Lower leg skin (tissue), 4 donors: Measurements from ENCODE around the gene CATSPER1. TPM values are rescaled to one million over a fixed set of nuclear protein-coding genes. Genes with fewer than 3 reads are reported as not detected.

ENCODE experiments used
- DNase-seq, 2 donors: peaks; one replicate each; pipeline ENCODE4 v3.0.0-alpha.2; 2019; ENCODE audit warnings: low spot score in 2 of 2
- H3K4me3 ChIP-seq: fragments of 200-600 bp; sonication (generic); 2 replicates; pipeline ENCODE4 v1.5.1; 2017; ENCODE audit warnings: mild to moderate bottlenecking, low read depth; ENCODE audit not compliant: poor library complexity, severe bottlenecking
- POLR2A ChIP-seq, 2 donors: fragments of 450-650 bp; IDR thresholded peaks; one replicate each; pipeline ENCODE4 v1.6.1; 2016 to 2017; ENCODE audit warnings: antibody characterized with exemption in 2 of 2, mild to moderate bottlenecking in 1 of 2, moderate library complexity in 1 of 2
- WGBS, 2 donors: methylation state at CpG; one replicate each; pipeline ENCODE4 v1.1.5; 2018; 5-methylcytosine and 5-hydroxymethylcytosine counted together
- intact Hi-C: fragments of 100-400 bp; cut with DNase I; formaldehyde crosslinking; loops from one replicate; pipeline ENCODE4 v1.15.0; 2023; ENCODE audit warnings: low total_unique reads
- total RNA-seq, 4 donors: library from RNA; depleted of rRNA; stranded (reverse); fragments of >200 nt; gene quantifications; one replicate each; pipeline ENCODE4 v1.1.0, GENCODE V29; 2016
- TF ChIP-seq, protein P1 (sequence below), 3 donors: fragments of 450-650 bp; IDR thresholded peaks; one replicate each; pipeline ENCODE4 v1.5.1; 2016; ENCODE audit warnings: antibody characterized with exemption in 3 of 3, mild to moderate bottlenecking in 3 of 3, moderate library complexity in 2 of 3

The CATSPER1 gene
- total RNA-seq, 4 donors from 2014 or later: not detected

DNA sequence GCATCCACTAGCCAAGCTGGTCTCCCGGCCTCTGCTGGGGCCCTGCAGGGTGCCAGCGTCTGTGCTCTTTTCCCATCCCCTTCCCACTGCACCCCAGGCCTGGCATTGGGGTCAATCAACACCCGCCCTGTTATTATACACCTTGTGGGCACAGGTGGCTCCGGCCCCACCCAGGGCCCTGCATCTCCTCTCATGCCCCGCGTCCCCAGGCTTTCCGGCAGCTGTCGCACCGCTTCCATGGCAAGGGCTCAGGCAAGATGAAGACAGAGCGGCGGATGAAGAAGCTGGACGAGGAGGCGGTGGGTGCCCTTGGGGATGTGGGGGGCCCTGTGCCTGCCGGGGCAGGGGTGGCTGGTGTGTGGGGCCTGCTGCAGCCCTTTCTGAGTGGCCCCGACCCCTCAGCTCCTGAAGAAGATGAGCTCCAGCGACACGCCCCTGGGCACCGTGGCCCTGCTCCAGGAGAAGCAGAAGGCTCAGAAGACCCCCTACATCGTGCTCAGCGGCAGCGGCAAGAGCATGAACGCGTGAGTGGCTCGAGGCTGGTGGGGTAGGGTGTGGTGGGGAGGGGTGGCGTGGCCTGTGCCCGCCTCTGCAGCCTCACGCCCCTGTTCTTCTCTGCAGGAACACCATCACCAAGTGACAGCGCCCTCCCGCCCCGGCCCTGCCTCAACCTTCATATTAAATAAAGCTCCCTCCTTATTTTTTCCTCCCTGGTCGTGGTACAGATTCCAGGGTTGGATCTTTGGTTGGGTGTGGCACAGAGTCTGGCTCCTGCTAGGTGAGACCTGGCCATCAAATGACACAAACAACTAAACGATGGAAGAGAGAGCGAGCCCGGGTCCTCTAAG is 47.7 kb downstream of the CATSPER1 start:
- H3K4me3 ChIP-seq: no peak overlapping the region
- no peak for TF ChIP-seq POLR2A (IDR thresholded peaks at IDR 0.05)
- TF ChIP-seq, protein P1, sequence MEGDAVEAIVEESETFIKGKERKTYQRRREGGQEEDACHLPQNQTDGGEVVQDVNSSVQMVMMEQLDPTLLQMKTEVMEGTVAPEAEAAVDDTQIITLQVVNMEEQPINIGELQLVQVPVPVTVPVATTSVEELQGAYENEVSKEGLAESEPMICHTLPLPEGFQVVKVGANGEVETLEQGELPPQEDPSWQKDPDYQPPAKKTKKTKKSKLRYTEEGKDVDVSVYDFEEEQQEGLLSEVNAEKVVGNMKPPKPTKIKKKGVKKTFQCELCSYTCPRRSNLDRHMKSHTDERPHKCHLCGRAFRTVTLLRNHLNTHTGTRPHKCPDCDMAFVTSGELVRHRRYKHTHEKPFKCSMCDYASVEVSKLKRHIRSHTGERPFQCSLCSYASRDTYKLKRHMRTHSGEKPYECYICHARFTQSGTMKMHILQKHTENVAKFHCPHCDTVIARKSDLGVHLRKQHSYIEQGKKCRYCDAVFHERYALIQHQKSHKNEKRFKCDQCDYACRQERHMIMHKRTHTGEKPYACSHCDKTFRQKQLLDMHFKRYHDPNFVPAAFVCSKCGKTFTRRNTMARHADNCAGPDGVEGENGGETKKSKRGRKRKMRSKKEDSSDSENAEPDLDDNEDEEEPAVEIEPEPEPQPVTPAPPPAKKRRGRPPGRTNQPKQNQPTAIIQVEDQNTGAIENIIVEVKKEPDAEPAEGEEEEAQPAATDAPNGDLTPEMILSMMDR (IDR thresholded peaks at IDR 0.05): no peak
- no peak for DNase-seq
- intact Hi-C loops: no loop called here
- WGBS, 2 donors: 87 to 91% methylated on average over 29 to 34 of the region's 34 CpGs

DNA sequence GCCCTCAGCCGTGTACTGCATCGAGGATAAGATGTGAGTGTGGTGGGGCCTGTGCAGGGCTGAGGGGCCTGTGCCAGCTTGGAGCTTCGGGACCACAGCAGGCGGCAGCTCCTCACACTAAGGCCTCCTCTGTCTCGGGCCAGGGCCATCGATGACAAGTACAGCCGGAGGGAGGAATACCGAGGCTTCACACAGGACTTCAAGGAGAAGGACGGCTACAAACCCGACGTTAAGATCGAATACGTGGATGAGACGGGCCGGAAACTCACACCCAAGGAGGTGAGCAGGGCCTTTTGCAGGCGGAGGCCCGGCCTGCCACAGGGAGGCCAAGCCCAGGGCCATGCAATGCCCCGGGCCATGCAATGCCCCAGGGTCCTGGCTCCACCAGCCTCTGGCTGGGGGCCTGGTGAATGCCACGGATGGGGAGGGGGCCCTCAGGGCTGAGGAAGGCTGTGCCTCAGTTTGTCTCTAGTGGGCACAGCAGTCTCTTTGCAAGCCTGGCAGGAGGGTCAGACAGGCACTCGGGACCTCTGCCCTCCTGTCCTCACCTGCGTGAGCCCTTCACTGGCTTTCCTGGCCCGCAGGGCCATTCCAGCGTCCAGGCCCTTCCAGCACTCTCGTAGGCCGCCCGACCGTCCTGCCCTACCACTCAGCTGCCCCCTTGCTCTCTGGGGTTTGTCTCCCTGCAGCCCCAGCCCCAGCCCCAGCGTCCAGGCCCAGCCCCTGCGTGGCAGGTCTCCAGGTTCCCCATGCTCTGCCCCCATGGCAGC is 48.5 kb downstream of the CATSPER1 start:
- intact Hi-C loops: no loop called here
- H3K4me3 ChIP-seq: no peak overlapping the region
- no peak for DNase-seq
- 87 to 94% methylated on average over 27 to 28 of the region's 29 CpGs for WGBS, 2 donors
- TF ChIP-seq, protein P1 (IDR thresholded peaks at IDR 0.05): no peak
- no peak for TF ChIP-seq POLR2A (IDR thresholded peaks at IDR 0.05)

DNA sequence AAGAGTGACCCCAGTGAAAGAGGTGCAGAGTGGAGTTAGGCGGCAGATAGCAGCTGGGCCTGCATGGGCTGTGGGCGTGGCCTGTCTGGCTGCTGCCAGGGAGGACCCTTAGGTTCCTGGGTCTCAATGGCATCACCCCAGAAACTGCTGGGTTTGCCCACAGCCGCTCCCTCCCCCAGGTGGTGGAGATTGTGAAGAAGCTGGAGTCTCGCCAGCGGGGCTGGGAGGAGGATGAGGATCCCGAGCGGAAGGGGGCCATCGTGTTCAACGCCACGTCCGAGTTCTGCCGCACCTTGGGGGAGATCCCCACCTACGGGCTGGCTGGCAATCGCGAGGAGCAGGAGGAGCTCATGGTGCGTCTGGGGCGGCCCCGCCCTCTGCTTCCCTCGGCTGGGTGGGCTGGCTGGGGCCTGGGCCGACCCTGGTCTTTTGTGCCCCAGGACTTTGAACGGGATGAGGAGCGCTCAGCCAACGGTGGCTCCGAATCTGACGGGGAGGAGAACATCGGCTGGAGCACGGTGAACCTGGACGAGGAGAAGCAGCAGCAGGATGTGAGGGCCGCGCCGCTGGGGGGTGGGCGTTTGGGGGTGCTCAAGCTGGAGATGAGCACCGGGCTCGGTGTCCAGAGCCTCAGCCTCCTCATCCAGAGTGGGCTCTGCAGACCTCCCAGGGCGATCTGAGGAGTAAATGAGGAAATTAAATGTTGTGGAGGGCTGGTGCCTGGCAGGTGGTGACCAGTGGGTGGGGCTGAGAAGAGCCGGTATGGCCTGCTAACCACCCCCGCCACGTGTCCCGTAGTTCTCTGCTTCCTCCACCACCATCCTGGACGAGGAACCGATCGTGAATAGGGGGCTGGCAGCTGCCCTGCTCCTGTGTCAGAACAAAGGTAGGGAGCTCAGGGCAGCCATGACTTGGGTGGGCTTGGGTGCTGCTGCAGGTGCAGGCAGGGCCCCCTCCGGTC is 49.8 kb downstream of the CATSPER1 start:
- no peak overlapping the region for H3K4me3 ChIP-seq
- DNase-seq: no peak
- TF ChIP-seq, protein P1 (IDR thresholded peaks at IDR 0.05): no peak
- no peak for TF ChIP-seq POLR2A (IDR thresholded peaks at IDR 0.05)
- intact Hi-C loops: no loop called here
- WGBS, 2 donors: 82 to 84% methylated on average over 39 to 43 of the region's 43 CpGs

DNA sequence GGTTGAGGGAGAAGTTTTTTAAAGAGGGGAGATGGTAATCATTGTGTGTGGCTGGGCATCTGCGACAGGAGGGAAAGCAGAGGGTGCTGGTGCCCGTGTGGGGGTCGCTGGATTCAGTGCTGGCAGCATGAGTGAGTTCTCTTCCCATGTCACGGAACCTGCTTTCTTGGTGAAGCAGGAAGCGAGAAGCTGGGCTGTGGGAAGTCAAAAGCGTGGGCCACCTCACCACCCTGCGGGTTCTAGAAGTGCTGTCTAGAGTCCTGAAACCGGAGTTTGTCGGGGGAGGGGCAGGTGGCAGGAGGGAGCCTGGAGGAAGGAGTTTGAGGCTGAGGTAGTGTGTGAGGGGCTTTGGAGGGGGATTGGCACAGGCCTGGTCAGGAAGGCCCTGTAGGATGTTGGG is 50.5 kb downstream of the CATSPER1 start:
- WGBS, 2 donors: 89 to 94% methylated on average over 9 of the region's 9 CpGs
- no peak overlapping the region for H3K4me3 ChIP-seq
- no peak for DNase-seq
- intact Hi-C loops: no loop called here
- TF ChIP-seq, protein P1 (IDR thresholded peaks at IDR 0.05): no peak

DNA sequence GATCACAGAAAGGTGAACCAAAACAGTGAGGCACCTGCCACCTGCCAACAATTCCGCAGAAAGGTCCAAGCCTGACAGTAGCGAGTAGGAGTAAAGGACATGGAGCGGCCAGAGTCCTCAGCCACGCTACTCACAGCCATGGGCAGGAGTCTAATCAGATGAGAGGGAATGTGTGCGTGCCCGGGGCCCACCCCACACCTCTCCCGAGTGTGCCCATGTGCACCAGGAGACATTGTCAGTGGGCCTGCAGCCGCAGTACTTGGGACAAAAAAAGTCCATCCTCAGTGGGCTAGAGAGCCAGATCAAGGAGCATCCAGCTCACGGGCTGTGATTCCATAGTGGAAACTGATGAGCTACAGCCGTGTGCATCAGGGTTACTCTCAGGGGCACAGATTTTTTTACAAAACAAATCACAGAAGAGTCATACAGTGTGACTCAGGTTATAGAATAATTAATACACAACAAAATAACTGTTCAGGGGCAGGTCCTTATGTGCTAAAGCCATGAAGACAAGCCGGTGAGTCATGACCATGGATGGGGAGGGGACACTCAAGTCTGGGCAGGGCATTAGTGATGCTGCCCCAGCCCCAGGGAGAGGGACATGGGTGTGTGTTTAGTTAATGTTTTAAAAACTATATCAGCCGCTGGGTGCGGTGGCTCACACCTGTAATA is 52.7 kb downstream of the CATSPER1 start:
- intact Hi-C loops: no loop called here
- no peak overlapping the region for H3K4me3 ChIP-seq
- 86 to 90% methylated on average over 11 to 13 of the region's 13 CpGs for WGBS, 2 donors
- TF ChIP-seq POLR2A (IDR thresholded peaks at IDR 0.05): no peak
- TF ChIP-seq, protein P1 (IDR thresholded peaks at IDR 0.05): no peak
- no peak for DNase-seq
